Measurements from ENCODE around the gene GPR160.

DNA sequence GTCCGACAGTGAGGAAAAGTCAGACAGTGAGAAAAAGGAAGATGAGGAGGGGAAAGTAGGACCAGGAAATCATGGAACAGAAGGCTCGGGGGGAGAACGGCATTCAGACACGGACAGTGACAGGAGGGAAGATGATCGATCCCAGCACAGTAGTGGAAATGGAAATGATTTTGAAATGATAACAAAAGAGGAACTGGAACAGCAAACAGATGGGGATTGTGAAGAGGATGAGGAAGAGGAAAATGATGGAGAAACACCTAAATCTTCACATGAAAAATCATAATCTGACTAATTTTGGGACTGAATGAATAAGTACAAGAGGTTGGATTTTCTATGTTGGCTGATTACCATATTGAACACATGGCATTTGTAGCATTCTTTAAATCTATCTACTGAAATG is 45.0 kb upstream of the GPR160 start:
- TF ChIP-seq POLR2AphosphoS5 (IDR thresholded peaks at IDR 0.05) (no peak), POLR2A (IDR thresholded peaks at IDR 0.05) (no peak)
- TF ChIP-seq, protein P1, sequence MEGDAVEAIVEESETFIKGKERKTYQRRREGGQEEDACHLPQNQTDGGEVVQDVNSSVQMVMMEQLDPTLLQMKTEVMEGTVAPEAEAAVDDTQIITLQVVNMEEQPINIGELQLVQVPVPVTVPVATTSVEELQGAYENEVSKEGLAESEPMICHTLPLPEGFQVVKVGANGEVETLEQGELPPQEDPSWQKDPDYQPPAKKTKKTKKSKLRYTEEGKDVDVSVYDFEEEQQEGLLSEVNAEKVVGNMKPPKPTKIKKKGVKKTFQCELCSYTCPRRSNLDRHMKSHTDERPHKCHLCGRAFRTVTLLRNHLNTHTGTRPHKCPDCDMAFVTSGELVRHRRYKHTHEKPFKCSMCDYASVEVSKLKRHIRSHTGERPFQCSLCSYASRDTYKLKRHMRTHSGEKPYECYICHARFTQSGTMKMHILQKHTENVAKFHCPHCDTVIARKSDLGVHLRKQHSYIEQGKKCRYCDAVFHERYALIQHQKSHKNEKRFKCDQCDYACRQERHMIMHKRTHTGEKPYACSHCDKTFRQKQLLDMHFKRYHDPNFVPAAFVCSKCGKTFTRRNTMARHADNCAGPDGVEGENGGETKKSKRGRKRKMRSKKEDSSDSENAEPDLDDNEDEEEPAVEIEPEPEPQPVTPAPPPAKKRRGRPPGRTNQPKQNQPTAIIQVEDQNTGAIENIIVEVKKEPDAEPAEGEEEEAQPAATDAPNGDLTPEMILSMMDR (IDR thresholded peaks at IDR 0.05), result no peak
